HK-2 (cell line): ENCODE measurements around the gene SH2D1B.

Experiments
- DNase-seq: peaks from one replicate; pipeline ENCODE4 v3.0.0-alpha.2; 2018; ENCODE audit not compliant: unreplicated experiment

SH2D1B gene

DNA sequence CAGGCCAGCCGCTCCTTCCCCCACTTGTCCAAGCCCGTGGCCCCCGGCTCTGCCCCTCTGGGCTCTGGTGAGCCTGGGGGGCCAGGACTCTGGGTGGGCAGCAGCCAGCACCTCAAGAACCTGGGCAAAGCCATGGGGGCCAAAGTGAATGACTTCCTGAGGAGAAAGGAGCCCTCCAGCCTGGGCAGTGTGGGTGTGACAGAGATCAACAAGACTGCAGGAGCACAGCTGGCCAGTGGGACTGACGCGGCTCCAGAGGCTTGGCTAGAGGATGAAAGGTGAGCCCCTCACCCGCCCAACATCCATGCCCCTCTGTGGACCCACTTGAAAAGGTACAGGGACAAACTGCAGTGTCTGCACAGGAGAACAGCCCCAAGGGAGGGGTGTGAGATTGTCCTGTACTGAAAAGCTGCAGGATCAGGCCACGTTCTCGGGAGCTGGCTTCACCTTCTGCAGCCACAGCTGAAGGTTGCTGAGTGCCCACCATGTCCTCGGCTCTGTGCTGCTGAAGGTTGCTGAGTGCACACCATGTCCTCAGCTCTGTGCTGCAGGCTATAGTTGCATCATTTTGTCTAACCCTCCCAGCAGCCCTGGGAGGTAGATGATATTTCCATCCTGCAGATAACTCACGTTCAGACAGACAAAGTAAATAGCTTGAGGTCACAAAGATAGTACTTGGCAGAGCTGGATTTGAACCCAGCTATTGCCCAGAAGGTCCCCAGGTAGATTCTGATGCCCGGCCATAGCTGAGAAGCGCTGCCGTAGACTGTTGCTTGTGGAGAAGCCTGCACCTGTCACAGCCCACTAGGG is 29.8 kb downstream of the SH2D1B start:
- no peak for DNase-seq

DNA sequence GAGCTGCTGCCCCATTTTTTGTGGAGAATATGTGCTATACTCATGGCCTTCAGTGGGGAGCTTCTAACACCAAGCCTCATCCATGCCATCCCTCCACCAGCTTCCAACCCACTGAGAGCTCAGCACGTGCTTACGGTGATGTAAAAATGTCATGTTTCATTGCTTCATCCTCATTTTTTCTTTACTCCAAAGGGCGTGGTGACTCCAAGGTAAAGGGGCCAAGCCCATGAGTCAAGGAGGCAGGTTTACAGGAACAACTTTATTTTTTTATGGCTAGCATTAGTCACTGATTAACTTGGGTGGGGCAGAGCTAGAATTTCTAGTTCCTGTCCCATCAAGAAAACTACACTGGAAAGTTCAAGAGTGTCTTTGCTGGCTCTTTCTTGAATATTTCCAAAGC is 30.6 kb downstream of the SH2D1B start, which contains the start of gene C1orf226:
Gene C1orf226, plus strand, starts transcription at position 346 of the 400 bp plus-strand sequence. CDS start 174 bp downstream, outside the sequence.
- no peak for DNase-seq

DNA sequence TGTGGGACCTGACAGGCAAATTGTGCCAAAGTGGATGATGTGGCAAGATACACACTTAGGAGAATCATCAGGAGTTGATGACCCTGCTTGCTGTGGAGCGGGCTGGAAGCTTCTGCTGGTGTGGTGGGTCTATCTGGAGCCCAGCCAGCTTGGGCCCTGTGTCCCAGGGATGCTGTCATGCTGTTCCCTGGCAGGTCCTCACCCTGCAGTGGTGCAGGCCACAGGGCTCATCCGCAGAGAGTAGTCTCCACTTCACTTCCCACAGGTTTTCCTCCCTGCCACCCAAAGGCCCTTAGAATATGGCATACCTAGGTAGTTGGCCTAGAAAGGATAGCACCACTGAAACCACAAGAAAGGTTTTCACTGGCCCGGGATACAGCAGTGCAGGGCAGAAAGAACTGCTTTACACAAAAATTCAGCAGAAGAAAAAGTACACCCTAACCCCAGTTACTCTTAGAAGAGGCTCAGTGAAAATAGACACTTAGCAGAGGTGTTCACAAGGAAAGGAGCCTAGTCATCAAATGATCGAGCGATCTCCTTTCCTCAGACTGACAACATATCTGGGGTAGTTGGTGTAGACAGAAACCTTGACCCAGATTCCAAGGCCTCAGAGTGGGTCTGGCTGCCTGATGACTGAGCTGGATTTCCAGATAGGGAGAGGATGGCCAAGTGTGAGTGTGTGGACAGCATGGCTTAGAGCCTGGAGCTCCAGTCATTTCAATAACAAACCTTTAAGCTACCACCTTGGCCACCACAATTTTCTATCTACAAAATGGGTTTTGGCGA is 31.7 kb downstream of the SH2D1B start:
- no peak for DNase-seq

DNA sequence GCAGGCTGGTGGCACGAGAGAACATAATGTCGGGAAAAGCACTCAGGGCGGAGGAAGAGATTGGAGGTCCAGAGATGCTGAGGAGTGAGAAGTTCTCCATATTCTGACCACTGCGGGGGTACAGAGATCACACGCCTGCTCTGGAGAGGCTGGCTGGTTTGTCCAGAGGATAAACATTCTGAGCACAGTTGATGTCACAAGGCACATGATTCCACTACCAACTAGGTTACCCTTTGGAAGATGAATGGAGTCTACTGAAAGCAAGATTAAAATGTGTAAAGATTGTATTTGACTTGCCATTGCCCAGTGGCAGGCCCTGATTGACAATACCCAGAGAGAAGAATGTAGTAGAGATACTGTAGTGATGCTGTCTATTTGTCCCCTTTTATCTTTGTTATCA is 35.2 kb downstream of the SH2D1B start, which contains the start of gene SPATA46:
Gene SPATA46, minus strand, starts transcription at position 164 of the 400 bp plus-strand sequence. Its CDS starts 64 bp downstream, at position 100.
- no peak for DNase-seq

DNA sequence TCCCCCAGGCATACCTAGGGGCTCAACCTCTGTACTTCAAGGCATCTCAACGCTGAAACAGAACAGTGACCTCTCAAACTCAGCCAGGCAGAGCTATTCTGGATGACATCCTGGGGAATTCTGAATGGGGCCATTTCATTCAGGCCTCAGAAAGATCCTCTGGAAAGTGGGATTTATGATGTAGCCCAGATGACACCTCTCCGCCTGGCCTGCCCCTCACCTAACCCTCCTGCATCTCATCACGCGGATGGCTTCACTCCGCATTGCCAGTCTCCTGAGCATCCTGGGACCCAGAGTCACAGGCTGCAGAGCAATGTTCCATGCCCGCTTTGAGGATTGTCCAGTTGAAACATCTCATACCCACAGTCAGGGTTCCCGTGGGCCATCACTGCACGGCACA is 36.5 kb downstream of the SH2D1B start:
- DNase-seq, result no peak

DNA sequence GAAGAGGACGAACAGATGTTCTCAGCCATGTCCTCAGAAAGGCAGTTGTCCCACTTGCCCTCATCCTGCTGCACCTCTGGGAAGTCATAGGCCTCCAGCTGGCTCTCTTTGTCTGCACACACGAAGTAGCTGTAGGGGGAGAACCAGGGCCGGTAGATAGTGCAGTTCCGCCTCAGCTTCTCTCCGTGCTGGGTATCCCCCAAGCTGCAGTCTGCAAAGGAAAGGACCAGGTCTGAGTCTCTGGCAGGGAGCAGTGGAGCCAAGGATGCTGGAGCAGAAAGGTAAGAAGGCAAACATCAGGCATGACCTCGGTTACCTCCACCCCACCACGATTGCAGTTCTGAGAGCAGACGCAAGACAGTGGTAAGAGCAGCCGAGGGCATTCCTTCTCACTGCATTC is 37.5 kb downstream of the SH2D1B start:
- DNase-seq, result no peak

DNA sequence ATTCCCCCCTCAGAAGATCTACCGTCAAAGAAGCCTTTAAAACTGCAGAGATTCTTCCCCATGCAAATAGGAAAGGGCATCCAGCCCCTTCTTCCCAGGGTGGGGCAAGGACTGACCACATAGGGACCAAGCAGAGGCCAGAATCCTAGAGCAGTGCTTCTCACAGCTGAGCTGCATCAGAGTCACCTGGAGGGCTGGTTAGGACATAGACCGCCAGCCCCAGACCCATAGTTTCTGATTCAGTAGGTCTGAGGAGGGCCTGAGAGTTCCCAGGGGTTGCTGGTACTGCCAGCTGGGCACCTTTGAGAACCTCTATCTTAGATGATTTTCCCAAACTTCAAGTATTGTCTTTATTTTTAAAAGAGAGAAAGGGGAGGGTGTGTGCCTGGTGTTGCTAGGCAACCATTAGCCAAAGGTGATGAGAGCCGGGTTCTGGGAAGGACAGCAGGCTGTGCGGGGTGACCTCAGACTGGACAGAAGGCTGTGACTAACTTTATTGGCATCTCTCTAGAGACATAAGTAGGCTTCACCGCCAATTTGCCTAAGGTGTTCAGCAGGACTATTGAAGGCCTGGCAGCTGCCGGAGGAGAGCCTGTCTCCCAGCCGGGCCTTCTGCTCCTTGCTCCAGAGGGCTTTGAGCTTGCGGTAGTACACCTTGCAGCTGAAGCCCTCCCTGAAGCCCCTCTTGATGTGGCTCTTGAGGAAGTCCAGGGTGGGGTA is 38.2 kb downstream of the SH2D1B start:
- peak; percentile 69 for DNase-seq

DNA sequence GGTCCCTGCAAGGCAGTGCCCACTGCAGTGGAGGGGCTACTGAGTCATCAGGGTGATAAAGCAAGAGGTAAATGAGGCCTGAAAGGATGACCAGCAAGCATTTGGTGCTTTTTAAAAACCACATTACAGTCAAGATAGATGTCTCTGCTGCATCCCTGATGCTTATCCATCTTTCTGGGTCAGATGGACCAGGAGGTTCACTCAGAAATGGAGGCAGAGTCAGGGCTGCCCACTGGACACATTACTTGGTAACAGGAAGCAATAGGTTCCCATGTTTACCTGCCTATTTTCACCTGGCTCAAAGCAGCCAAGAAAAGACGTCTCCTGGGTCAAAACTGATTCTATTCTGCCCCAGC is 38.9 kb downstream of the SH2D1B start:
- no peak for DNase-seq

DNA sequence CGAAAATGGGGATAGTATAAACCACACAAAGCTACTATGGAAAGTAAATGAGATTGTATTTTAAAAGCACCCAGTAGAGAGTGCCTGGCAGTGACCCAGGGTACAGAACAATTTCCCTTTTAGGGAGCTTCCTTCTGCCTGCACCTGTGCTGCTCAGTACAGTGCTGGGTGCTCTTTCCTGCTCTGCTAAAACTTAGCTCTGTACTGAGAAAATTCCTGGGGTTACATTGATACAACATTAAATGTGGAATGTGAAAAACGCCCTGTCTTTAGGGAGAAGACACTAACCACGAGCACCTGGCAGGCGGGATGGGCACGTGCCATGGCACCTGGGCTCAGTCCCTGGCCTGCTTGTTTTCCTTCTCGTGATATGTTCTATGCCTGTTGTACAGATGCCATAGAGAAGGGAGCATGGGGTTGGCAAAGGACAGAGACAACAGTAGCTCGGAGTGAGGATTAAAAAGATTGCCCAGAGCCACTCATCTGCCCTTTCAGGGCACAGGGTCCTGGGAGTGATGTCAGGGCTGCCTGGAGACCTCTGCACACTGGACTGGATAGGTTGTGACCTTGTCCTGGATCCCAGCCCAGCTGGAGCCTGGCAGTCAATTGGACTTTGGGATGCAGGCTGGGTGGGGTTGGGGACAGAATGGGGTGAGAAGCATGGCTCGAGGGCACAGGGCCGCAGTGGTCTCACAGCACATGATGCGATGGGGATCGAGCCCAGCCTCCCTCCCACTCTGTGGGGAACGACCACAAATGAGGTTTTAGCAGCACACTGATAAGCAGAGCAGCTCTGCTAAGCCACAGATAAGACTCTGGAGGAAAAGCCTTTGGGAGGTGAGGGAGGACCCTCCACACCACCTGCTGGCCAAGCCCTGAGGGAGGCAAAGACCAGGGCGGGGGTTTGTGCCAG is 39.5 kb downstream of the SH2D1B start:
- DNase-seq, result no peak

DNA sequence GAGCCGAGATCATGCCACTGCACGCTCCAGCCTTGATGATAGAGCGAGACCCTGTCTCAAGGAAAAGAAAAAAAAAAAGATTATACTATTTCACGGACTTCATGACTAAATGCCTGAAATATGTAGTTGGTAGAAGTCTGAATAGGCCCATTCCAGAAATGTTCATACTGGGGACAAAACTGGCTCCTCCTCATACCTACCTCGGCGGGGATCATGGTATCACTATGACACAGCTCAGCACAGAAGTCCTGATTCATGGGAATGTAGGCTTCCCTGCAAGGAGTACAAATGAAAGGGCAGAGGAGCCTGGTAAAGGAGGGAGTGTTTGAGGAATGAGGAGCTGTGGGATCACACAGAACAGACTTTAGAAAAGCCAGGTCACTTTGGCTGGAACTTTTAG is 40.3 kb downstream of the SH2D1B start:
- DNase-seq, result no peak

DNA sequence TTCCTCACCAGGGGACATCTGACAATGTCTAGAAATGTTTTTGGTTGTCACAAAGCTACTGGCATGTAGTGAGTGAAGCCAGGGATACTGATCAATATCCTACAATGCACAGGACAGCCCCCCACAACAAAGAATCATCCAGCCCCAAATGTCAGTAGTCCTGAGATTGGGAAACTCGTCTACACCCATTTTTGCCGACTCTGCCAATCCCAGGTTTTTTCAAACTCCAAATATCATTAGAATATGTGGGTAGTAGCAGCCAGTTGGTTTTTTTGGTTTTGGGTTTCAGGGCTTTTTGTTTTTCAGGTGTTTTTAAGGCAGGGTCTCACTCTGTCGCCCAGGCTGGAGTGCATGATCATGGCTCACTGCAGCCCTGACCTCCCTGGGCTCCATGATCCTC is 41.2 kb downstream of the SH2D1B start:
- no peak for DNase-seq

DNA sequence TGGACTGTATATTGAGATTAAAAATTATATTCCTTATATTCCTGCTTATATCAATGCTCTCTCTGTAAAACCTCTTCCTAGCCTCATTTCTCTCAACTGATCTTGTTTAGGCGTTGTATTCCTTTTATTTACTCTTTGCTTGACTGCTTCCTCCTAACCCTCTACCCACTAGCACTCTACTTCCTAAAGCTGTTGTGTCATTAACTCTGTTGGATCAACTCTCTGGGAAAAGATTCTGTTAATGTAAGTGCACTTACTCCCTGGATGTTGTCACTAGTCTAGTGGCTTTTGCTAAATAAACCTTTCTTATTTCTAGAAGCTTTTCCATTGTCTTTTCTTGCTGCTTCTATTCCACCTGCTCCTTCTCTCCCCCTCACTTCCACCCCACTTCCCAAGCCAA is 41.8 kb downstream of the SH2D1B start:
- DNase-seq, result no peak

DNA sequence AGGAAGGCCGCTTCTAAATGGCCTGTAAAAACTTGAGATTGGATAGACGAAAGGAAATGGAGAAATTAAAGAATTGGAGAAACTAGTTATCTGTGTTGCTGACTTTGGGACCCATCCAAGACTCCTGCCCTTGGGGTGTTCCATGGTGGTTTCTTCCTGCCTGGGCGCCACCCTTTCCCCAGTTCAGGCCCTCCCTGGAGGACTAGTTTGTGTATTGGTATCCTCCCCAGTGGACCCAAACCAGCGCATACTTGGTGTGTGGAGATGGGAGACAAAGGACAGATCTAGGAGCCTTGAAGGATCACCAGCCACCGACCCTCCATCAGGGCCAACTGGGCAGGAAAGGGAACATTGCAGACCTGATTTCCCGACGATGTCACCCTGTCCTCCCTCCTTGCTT is 42.4 kb downstream of the SH2D1B start:
- no peak for DNase-seq

DNA sequence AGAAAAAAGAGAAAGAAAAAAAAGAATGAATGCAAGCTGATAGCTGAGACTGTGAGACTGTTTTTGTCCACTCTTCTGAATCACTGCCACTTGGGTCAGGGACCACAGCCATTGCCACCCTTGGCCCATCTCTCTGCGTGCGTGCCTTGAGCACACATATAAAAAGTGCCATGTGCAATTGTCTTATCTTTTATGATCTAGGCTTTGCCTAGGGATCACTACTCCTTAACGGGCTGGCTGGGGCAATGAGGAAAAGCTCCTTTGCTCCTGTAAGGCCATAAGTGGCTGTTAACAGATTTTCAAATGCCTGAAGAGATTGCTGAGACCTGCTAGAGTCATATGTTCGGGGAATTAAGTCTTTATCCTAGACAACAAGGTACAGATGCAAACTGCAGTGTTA is 43.5 kb downstream of the SH2D1B start:
- DNase-seq, result no peak

DNA sequence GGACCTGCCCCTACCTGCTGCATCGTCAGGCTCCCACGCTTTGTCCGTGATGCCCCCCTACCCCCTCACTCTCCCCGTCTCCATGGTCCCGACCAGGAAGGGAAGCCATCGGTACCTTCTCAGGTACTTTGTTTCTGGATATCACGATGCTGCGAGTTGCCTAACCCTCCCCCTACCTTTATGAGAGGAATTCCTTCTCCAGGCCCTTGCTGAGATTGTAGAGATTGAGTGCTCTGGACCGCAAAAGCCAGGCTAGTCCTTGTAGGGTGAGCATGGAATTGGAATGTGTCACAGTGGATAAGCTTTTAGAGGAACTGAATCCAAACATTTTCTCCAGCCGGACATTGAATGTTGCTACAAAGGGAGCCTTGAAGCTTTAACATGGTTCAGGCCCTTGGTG is 44.2 kb downstream of the SH2D1B start:
- DNase-seq, result no peak

DNA sequence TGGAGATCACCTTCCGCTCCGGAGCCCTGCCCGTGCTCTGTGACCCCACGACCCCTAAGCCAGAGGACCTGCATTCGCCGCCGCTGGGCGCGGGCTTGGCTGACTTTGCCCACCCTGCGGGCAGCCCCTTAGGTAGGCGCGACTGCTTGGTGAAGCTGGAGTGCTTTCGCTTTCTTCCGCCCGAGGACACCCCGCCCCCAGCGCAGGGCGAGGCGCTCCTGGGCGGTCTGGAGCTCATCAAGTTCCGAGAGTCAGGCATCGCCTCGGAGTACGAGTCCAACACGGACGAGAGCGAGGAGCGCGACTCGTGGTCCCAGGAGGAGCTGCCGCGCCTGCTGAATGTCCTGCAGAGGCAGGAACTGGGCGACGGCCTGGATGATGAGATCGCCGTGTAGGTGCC is 44.9 kb downstream of the SH2D1B start:
- no peak for DNase-seq

DNA sequence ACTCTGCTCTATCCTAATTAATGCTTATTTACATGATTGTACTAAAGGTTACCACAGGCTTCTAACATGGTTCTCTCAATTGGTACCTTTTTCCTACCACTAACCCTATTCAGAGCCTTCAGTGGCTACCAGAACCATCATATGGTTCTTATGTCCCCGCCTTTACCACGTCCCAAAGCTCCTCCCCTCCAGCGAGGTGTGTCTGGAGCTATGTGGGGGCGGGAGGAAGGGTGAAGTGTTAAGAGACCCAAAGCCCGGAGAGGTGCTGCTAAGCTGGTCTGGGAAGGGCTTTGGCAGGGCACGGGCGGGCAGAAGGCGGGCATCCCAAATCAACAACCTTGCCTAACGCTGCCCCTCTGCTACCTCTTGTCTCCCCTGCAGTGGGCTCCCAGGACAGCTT is 45.3 kb downstream of the SH2D1B start:
- DNase-seq, result no peak

DNA sequence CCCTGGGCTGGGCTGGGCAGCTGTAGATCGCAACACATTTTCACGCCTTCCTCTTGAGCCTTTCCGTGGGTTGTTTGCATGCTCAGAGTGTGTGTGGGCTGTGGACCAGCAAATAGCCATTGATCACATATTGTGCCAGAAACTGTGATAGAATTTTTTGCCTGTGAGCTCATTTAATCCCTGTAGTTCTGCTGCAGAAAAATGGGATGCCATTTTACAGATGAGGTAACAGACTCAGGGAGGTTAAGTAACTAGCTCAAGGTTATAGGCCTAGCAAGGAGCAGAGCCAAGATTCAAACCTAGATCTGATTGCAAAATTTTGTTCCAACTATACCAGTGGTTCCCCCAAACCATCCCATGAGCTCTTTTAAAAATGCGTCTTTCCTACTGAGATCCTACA is 45.8 kb downstream of the SH2D1B start:
- DNase-seq, result no peak

DNA sequence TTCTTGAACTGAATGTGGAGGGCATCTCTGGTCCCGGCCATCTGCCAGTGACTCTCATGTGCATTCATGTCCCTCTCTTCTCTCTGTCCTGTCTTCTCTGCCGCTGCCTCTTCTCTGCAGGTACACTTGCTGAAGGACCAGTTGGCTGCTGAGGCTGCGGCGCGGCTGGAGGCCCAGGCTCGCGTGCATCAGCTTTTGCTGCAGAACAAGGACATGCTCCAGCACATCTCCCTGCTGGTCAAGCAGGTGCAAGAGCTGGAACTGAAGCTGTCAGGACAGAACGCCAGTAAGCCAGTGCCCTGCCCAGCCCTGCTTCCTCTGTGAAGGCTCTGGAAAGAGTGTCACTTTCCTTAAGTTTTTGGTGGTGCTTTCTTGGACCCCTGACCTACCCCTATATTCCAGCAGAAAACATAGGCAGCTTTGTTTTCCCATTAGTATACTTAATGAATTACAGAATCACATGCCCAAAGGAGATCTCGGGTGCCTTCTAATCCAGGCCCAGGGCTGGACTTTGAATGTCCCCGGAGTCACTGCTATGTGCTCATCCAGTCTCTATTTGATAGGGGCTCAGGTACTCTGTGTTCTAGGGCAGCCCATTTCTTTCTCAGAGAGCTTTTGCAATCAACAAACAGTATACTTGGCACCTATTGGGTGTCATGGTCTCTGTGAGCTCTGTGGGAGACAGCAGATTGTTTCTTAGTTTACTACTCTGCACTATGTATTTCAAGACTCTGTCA is 46.5 kb downstream of the SH2D1B start:
- DNase-seq, result no peak

DNA sequence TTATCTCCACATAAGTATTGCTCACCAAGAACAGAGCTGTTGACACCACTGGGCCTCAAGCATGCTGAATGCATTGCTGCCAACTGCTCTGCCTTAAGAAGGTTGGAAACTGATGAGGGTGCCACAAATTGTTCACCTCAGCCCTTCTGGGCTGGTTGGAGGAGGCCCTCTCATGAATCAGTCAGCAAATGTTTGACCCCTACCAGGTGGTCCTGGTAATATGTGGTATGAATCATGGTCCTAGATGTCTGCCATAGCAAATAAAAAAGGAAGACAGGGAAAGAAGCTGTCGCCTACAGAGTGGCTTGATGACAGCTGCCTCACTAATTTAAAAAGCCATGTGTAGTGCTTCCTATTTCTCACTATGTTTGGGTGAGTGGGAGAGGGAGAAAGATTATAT is 47.4 kb downstream of the SH2D1B start:
- DNase-seq, result no peak

DNA sequence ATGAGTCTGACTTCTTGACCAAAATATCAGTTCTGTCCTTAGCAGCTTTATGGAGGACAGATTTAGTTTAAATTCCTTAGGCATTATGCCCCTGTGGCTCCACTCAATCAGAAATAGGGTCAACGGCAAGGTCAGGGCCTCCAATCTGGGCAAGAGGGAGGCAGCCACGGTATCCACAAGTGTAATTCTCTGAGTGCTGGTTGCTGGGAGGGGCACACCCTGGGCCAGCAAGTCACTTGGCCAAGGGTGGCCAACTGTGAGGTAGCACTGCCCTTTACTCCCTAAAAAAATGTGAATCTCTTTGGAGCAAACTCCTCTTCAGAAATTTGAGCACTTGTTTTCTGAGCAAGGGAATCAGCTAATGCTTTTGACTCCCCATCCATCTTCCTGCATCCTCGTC is 48.1 kb downstream of the SH2D1B start:
- no peak for DNase-seq
